Liver (tissue), 9 donors: Measurements from ENCODE around the gene FGFR4. TPM values are rescaled to one million over a fixed set of nuclear protein-coding genes. Genes with fewer than 3 reads are reported as not detected.

Source experiments
- DNase-seq: peaks from one replicate; pipeline ENCODE4 v3.0.0-alpha.2; 2017; ENCODE audit warnings: low spot score
- H3K27ac ChIP-seq, 2 donors: one replicate each; pipeline ENCODE4 v1.7.0; 2013; ENCODE audit warnings: inconsistent platforms in 2 of 2, low read length in 2 of 2, control low read depth in 1 of 2, low read depth in 1 of 2, mild to moderate bottlenecking in 1 of 2
- H3K27me3 ChIP-seq, 4 donors: one replicate each; pipeline versions ENCODE4 v1.6.1 to v1.7.0; 2013; ENCODE audit warnings: low read length in 3 of 4, inconsistent platforms in 1 of 4, mild to moderate bottlenecking in 1 of 4, moderate library complexity in 1 of 4; ENCODE audit not compliant: control insufficient read depth in 4 of 4, insufficient read depth in 4 of 4
- H3K36me3 ChIP-seq, 4 donors: one replicate each; pipeline versions ENCODE4 v1.6.1 to v1.7.0; 2013; ENCODE audit warnings: low read length in 3 of 4, mild to moderate bottlenecking in 3 of 4, low read depth in 1 of 4, moderate library complexity in 1 of 4; ENCODE audit not compliant: control insufficient read depth in 4 of 4, insufficient read depth in 3 of 4
- H3K4me1 ChIP-seq, 4 donors: one replicate each; pipeline versions ENCODE4 v1.6.1 to v1.7.0; 2013; ENCODE audit warnings: low read length in 3 of 4, mild to moderate bottlenecking in 3 of 4, moderate library complexity in 1 of 4; ENCODE audit not compliant: control insufficient read depth in 4 of 4, insufficient read depth in 4 of 4
- H3K4me3 ChIP-seq, 3 donors: one replicate each; pipeline versions ENCODE4 v1.6.1 to v1.7.0; 2013; ENCODE audit warnings: low read length in 3 of 3, control low read depth in 1 of 3, low read depth in 1 of 3, mild to moderate bottlenecking in 1 of 3
- H3K9ac ChIP-seq, 2 donors: one replicate each; pipeline ENCODE4 v1.7.0; 2013; ENCODE audit warnings: low read length in 2 of 2, mild to moderate bottlenecking in 2 of 2, moderate library complexity in 2 of 2, control low read depth in 1 of 2, low read depth in 1 of 2
- H3K9me3 ChIP-seq, 4 donors: one replicate each; pipeline versions ENCODE4 v1.6.1 to v1.7.0; 2013; ENCODE audit warnings: low read length in 3 of 4; ENCODE audit not compliant: control insufficient read depth in 4 of 4
- ATF3 ChIP-seq: IDR thresholded peaks from 2 replicates; pipeline ENCODE4 v1.6.1; 2016; ENCODE audit warnings: antibody characterized with exemption
- CTCF ChIP-seq: fragments of 150-350 bp; IDR thresholded peaks from 2 replicates; pipeline ENCODE4 v1.5.1; 2017; ENCODE audit warnings: improper control_type of control experiment, low read depth, low read length; ENCODE audit not compliant: missing input control
- EGR1 ChIP-seq, 2 donors: IDR thresholded peaks; 2 replicates each; pipeline ENCODE4 v1.6.1; 2016 to 2018; ENCODE audit warnings: antibody characterized with exemption in 2 of 2, low read depth in 2 of 2
- FOXA1 ChIP-seq: IDR thresholded peaks from 2 replicates; pipeline ENCODE4 v1.6.1; 2016; ENCODE audit warnings: antibody characterized with exemption
- FOXA2 ChIP-seq: IDR thresholded peaks from 2 replicates; pipeline ENCODE4 v1.6.1; 2016; ENCODE audit warnings: antibody characterized with exemption
- GABPA ChIP-seq, 2 donors: IDR thresholded peaks in 1 of 2; conservative IDR thresholded peaks in 1 of 2; 2 replicates each; pipeline ENCODE4 v1.6.1; 2016; ENCODE audit warnings: antibody characterized with exemption in 2 of 2, mild to moderate bottlenecking in 1 of 2, moderate library complexity in 1 of 2
- HNF4A ChIP-seq, 2 donors: conservative IDR thresholded peaks; 2 replicates each; pipeline ENCODE4 v1.6.1; 2016; ENCODE audit warnings: antibody characterized with exemption in 2 of 2, mild to moderate bottlenecking in 2 of 2
- HNF4G ChIP-seq: IDR thresholded peaks from 2 replicates; pipeline ENCODE4 v1.6.1; 2016; ENCODE audit warnings: antibody characterized with exemption
- JUND ChIP-seq, 2 donors: IDR thresholded peaks; 2 replicates each; pipeline ENCODE4 v1.6.1; 2016; ENCODE audit warnings: antibody characterized with exemption in 2 of 2
- MAX ChIP-seq: IDR thresholded peaks from 2 replicates; pipeline ENCODE4 v1.6.1; 2016; ENCODE audit warnings: antibody characterized with exemption
- NR2F2 ChIP-seq: IDR thresholded peaks from 2 replicates; pipeline ENCODE4 v1.6.1; 2016; ENCODE audit warnings: antibody characterized with exemption
- RAD21 ChIP-seq, 2 donors: IDR thresholded peaks; 2 replicates each; pipeline ENCODE4 v1.6.1; 2016; ENCODE audit warnings: antibody characterized with exemption in 2 of 2, mild to moderate bottlenecking in 2 of 2
- REST ChIP-seq: IDR thresholded peaks from 2 replicates; pipeline ENCODE4 v1.6.1; 2016; ENCODE audit warnings: antibody characterized with exemption, mild to moderate bottlenecking
- RXRA ChIP-seq, 2 donors: IDR thresholded peaks; 2 replicates each; pipeline ENCODE4 v1.6.1; 2017 to 2018; ENCODE audit warnings: antibody characterized with exemption in 2 of 2, mild to moderate bottlenecking in 1 of 2
- SP1 ChIP-seq: IDR thresholded peaks from 2 replicates; pipeline ENCODE4 v1.6.1; 2018; ENCODE audit warnings: antibody characterized with exemption, mild to moderate bottlenecking
- TAF1 ChIP-seq: conservative IDR thresholded peaks from 2 replicates; pipeline ENCODE4 v1.6.1; 2016; ENCODE audit warnings: antibody characterized with exemption, mild to moderate bottlenecking
- YY1 ChIP-seq: IDR thresholded peaks from 2 replicates; pipeline ENCODE4 v1.6.1; 2016; ENCODE audit warnings: antibody characterized with exemption, mild to moderate bottlenecking
- ZBTB33 ChIP-seq: IDR thresholded peaks from 2 replicates; pipeline ENCODE4 v1.6.1; 2016; ENCODE audit warnings: antibody characterized with exemption
- WGBS: extraction: QIAGEN DNeasy Blood & Tissue Kit; methylation state at CpG from one replicate; pipeline ENCODE4 v1.1.7; 2013; 5-methylcytosine and 5-hydroxymethylcytosine counted together
- polyA plus RNA-seq, 2 donors: library from polyadenylated mRNA; stranded (reverse) in 1 of 2; unstranded in 1 of 2; fragments of 200-250 nt in 1 of 2; fragments of >200 nt in 1 of 2; fragmentation: Nextera tagmentation in 1 of 2; extraction: Ambion mirVana in 1 of 2; gene quantifications; one replicate each; pipeline versions ENCODE4 v1.2.1 to v1.2.3, GENCODE V29; 2013 to 2015
- total RNA-seq, 2 donors: library from RNA; depleted of rRNA; stranded (reverse); fragments of >200 nt; gene quantifications; one replicate each; pipeline ENCODE4 v1.2.3, GENCODE V29; 2014
- donor health status: healthy.
- donor health status: healthy.
- donor health status: healthy.
- donor health status: healthy.
- donor health status: healthy.

FGFR4 gene
- total and polyA plus RNA-seq, 4 donors: 42.3 to 72.6 (median 56.3) TPM

GRCh38 chr5:177064500-177065277 lies 22.0 kb upstream of the FGFR4 start:
- Histone ChIP-seq H3K36me3 (peaks cover 0 to 16% (median 8%) of the 10 kb centered on the region in 4 donors), H3K9me3 (no peaks in the 10 kb centered on the region), H3K9ac (no peak overlapping the region), H3K4me3 (no peak overlapping the region), H3K27me3 (no peaks in the 10 kb centered on the region), H3K4me1 (no peaks in the 10 kb centered on the region), H3K27ac (no peak overlapping the region)
- 94% methylated on average over 12 of the region's 12 CpGs for WGBS
- TF ChIP-seq YY1: no peak
- no peak for TF ChIP-seq RXRA (IDR thresholded peaks at IDR 0.05)
- no peak for TF ChIP-seq NR2F2
- TF ChIP-seq HNF4G: no peak
- TF ChIP-seq ATF3: no peak
- no peak for TF ChIP-seq SP1
- TF ChIP-seq TAF1: no peak
- TF ChIP-seq REST: no peak
- DNase-seq: no peak

- Histone ChIP-seq H3K9ac (no peak overlapping the region), H3K9me3 (no peaks in the 10 kb centered on the region), H3K4me1 (no peaks in the 10 kb centered on the region), H3K4me3 (no peak overlapping the region), H3K36me3 (peaks cover 0 to 16% (median 8%) of the 10 kb centered on the region in 4 donors), H3K27ac (no peak overlapping the region), H3K27me3 (no peaks in the 10 kb centered on the region)
- no peak for TF ChIP-seq HNF4G
- no peak for TF ChIP-seq TAF1
- TF ChIP-seq FOXA2: no peak
- no peak for TF ChIP-seq RAD21 (IDR thresholded peaks at IDR 0.05)
- TF ChIP-seq NR2F2: no peak
- no peak for TF ChIP-seq GABPA (IDR thresholded peaks at IDR 0.05 in 1 of 2, conservative IDR thresholded peaks at IDR 0.05 in 1 of 2)
- no peak for TF ChIP-seq ZBTB33
- no peak for TF ChIP-seq YY1
- TF ChIP-seq EGR1 (IDR thresholded peaks at IDR 0.05; ENCODE audit: low read depth in 2 of 2): no peak
- no peak for TF ChIP-seq HNF4A (conservative IDR thresholded peaks at IDR 0.05)
- no peak for TF ChIP-seq SP1
- no peak for TF ChIP-seq JUND (IDR thresholded peaks at IDR 0.05)
- TF ChIP-seq ATF3: no peak
- no peak for TF ChIP-seq REST
- TF ChIP-seq MAX: no peak
- no peak for TF ChIP-seq FOXA1
- no peak for TF ChIP-seq CTCF
- TF ChIP-seq RXRA (IDR thresholded peaks at IDR 0.05): no peak
- DNase-seq: no peak
- 87% methylated on average over 6 of the region's 6 CpGs for WGBS
Measured at GRCh38 chr5:177065491-177065890, 21.2 kb upstream of the FGFR4 start.
